ENCODE data around the gene TJAP1.
"Not testable (repeated sequence)": the region's sequence is repeated elsewhere in the genome, so short reads cannot be mapped to it uniquely, and the experiment has no call there.

TJAP1 gene

GRCh38 chr6:43454696-43455530 lies 22.5 kb upstream of the TJAP1 start:
- ATAC-seq (ENCODE audit: insufficient read depth, low read depth) (peak; percentile 8; the same call in 1 of the 3 replicates), DNase-seq (no peak)
- H3K4me1 ChIP-seq (ENCODE audit: insufficient read depth, low read length) = no peaks in the 10 kb centered on the region
- H2AFZ ChIP-seq (ENCODE audit: low read depth, low read length) = no peak overlapping the region
- peaks cover 18% of the 10 kb centered on the region for H3K36me3 ChIP-seq (ENCODE audit: insufficient read depth, low read length)
- TF ChIP-seq EZH2 (IDR thresholded peaks at IDR 0.05; ENCODE audit: borderline replicate concordance, low read depth, low read length, severe bottlenecking) (no peak), CTCF (IDR thresholded peaks at IDR 0.05; ENCODE audit: borderline replicate concordance, extremely low read depth, low read length, poor library complexity, severe bottlenecking) (no peak)
- no peak overlapping the region for H3K4me3 ChIP-seq (ENCODE audit: low read depth in 1 of 2, low read length in 2 of 2)
- H3K27ac ChIP-seq (ENCODE audit: low read length) = no peak overlapping the region
- no peaks in the 10 kb centered on the region; the same call in 1 of the 2 replicates for H4K20me1 ChIP-seq (ENCODE audit: insufficient read depth, low read length)
- H3K9ac ChIP-seq (ENCODE audit: low read depth, low read length) = no peak overlapping the region
- H3K27me3 ChIP-seq (ENCODE audit: insufficient read depth, low read length, poor library complexity) = peaks cover 3% of the 10 kb centered on the region
- H3K79me2 ChIP-seq (ENCODE audit: insufficient read depth, low read length) = no peaks in the 10 kb centered on the region
- H3K9me3 ChIP-seq (ENCODE audit: insufficient read depth, low read length, severe bottlenecking) = no peaks in the 10 kb centered on the region
- no peak overlapping the region for H3K4me2 ChIP-seq (ENCODE audit: insufficient read depth, low read length)

GRCh38 chr6:43455531-43456428 lies 21.6 kb upstream of the TJAP1 start, which contains the start of gene DLK2:
Gene DLK2 (minus strand): TSS chr6:43455548. CDS start chr6:43454825, 723 bp downstream.
- Histone ChIP-seq H3K4me3 (ENCODE audit: low read depth in 1 of 2, low read length in 2 of 2) (no peak within 1 kb of the TSS), H3K4me1 (ENCODE audit: insufficient read depth, low read length) (no peaks in the 10 kb centered on the region), H4K20me1 (ENCODE audit: insufficient read depth, low read length) (no peaks in the 10 kb centered on the region; the same call in 1 of the 2 replicates), H2AFZ (ENCODE audit: low read depth, low read length) (no peak within 1 kb of the TSS), H3K27ac (ENCODE audit: low read length) (no peak within 1 kb of the TSS), H3K27me3 (ENCODE audit: insufficient read depth, low read length, poor library complexity) (peaks cover 3% of the 10 kb centered on the region), H3K9me3 (ENCODE audit: insufficient read depth, low read length, severe bottlenecking) (no peaks in the 10 kb centered on the region), H3K36me3 (ENCODE audit: insufficient read depth, low read length) (peaks cover 14% of the 10 kb centered on the region), H3K4me2 (ENCODE audit: insufficient read depth, low read length) (no peak within 1 kb of the TSS), H3K9ac (ENCODE audit: low read depth, low read length) (no peak within 1 kb of the TSS), H3K79me2 (ENCODE audit: insufficient read depth, low read length) (no peaks in the 10 kb centered on the region)
- peak; percentile 30; the same call in 1 of the 3 replicates for ATAC-seq (ENCODE audit: insufficient read depth, low read depth)
- no peak for DNase-seq
- TF ChIP-seq CTCF (IDR thresholded peaks at IDR 0.05; ENCODE audit: borderline replicate concordance, extremely low read depth, low read length, poor library complexity, severe bottlenecking) (no peak), EZH2 (IDR thresholded peaks at IDR 0.05; ENCODE audit: borderline replicate concordance, low read depth, low read length, severe bottlenecking) (no peak)

GRCh38 chr6:43457643-43458042 lies 19.7 kb upstream of the TJAP1 start:
- Histone ChIP-seq H4K20me1 (ENCODE audit: insufficient read depth, low read length) (no peaks in the 10 kb centered on the region; the same call in 1 of the 2 replicates), H3K9ac (ENCODE audit: low read depth, low read length) (no peak overlapping the region), H3K9me3 (ENCODE audit: insufficient read depth, low read length, severe bottlenecking) (no peaks in the 10 kb centered on the region), H3K4me2 (ENCODE audit: insufficient read depth, low read length) (no peak overlapping the region), H3K27me3 (ENCODE audit: insufficient read depth, low read length, poor library complexity) (peaks cover 3% of the 10 kb centered on the region), H3K27ac (ENCODE audit: low read length) (no peak overlapping the region), H2AFZ (ENCODE audit: low read depth, low read length) (no peak overlapping the region), H3K36me3 (ENCODE audit: insufficient read depth, low read length) (peaks cover 3% of the 10 kb centered on the region; the same call in 1 of the 2 replicates), H3K79me2 (ENCODE audit: insufficient read depth, low read length) (no peaks in the 10 kb centered on the region), H3K4me1 (ENCODE audit: insufficient read depth, low read length) (no peaks in the 10 kb centered on the region), H3K4me3 (ENCODE audit: low read depth in 1 of 2, low read length in 2 of 2) (no peak overlapping the region)
- ATAC-seq (ENCODE audit: insufficient read depth, low read depth) (no peak), DNase-seq (no peak)
- TF ChIP-seq EZH2 (IDR thresholded peaks at IDR 0.05; ENCODE audit: borderline replicate concordance, low read depth, low read length, severe bottlenecking) = no peak
- no peak for TF ChIP-seq CTCF (IDR thresholded peaks at IDR 0.05; ENCODE audit: borderline replicate concordance, extremely low read depth, low read length, poor library complexity, severe bottlenecking)

- not testable (repeated sequence) for H3K9me3 ChIP-seq (ENCODE audit: insufficient read depth, low read length, severe bottlenecking); H3K4me2 ChIP-seq (ENCODE audit: insufficient read depth, low read length); H4K20me1 ChIP-seq (ENCODE audit: insufficient read depth, low read length); H3K36me3 ChIP-seq (ENCODE audit: insufficient read depth, low read length); ATAC-seq (ENCODE audit: insufficient read depth, low read depth); H3K4me3 ChIP-seq (ENCODE audit: low read depth in 1 of 2, low read length in 2 of 2); H3K27me3 ChIP-seq (ENCODE audit: insufficient read depth, low read length, poor library complexity); H3K4me1 ChIP-seq (ENCODE audit: insufficient read depth, low read length); DNase-seq; H2AFZ ChIP-seq (ENCODE audit: low read depth, low read length); H3K9ac ChIP-seq (ENCODE audit: low read depth, low read length); H3K27ac ChIP-seq (ENCODE audit: low read length); H3K79me2 ChIP-seq (ENCODE audit: insufficient read depth, low read length)
Measured at GRCh38 chr6:43458154-43458553, 19.2 kb upstream of the TJAP1 start.

Data from DND-41 (cell line).